Measurements from ENCODE around the gene ONECUT3. TPM values are rescaled to one million over a fixed set of nuclear protein-coding genes. Genes with fewer than 3 reads are reported as not detected.

The ONECUT3 gene
- total RNA-seq, 6 experiments from 2014 or later = not detected

GRCh38 chr19:1747285-1748114 is 5.8 kb upstream of the ONECUT3 start:
- peak overlapping the region; percentile 86 for H3K4me3 Mint-ChIP-seq
- peak; percentile 98 for DNase-seq
- H3K27ac Mint-ChIP-seq = peak overlapping the region; percentile 88
- no peaks in the 10 kb centered on the region for H3K9me3 Mint-ChIP-seq
- TF ChIP-seq CTCF (IDR thresholded peaks at IDR 0.05) = no peak
- H3K4me1 Mint-ChIP-seq (ENCODE audit: low read depth) = peaks cover 17% of the 10 kb centered on the region
- H3K36me3 Mint-ChIP-seq (ENCODE audit: low read depth) = no peaks in the 10 kb centered on the region
- H3K27me3 Mint-ChIP-seq (ENCODE audit: insufficient read depth) = peaks cover 29% of the 10 kb centered on the region

GRCh38 chr19:1748115-1748872 is 5.0 kb upstream of the ONECUT3 start:
- Mint-ChIP-seq H3K4me3 (peak overlapping the region; percentile 86), H3K9me3 (no peaks in the 10 kb centered on the region), H3K27me3 (ENCODE audit: insufficient read depth) (peaks cover 29% of the 10 kb centered on the region), H3K4me1 (ENCODE audit: low read depth) (peaks cover 17% of the 10 kb centered on the region), H3K36me3 (ENCODE audit: low read depth) (no peaks in the 10 kb centered on the region), H3K27ac (peak overlapping the region; percentile 88)
- TF ChIP-seq CTCF (IDR thresholded peaks at IDR 0.05) = no peak
- DNase-seq = no peak

DNA sequence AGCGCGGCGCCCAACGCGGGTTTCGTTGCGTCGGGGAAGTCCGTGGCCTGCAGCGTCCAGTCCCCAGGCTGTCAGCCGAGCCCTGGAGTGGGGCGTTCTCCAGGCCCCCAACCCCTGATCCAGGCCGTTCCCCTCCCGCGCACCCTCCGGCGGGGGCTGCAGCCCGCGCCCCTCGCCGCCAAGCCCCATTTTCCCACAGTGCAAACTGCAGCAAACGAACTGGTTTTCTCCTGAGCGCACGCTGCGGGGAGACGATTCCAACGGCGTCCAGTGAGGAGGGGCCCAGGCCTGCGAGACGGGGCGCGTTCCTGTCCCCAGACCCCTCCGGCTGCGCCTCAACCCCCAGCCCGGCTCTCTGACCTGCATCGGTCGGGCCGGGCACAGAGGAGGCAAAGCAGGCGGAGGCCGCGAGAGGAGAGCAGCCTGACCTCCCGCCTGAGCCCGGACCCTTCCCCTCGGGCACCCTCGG is 4.4 kb upstream of the ONECUT3 start:
- no peak for TF ChIP-seq CTCF (IDR thresholded peaks at IDR 0.05)
- Mint-ChIP-seq H3K4me3 (no peak overlapping the region), H3K27ac (no peak overlapping the region), H3K27me3 (ENCODE audit: insufficient read depth) (peaks cover 27% of the 10 kb centered on the region), H3K36me3 (ENCODE audit: low read depth) (no peaks in the 10 kb centered on the region), H3K9me3 (no peaks in the 10 kb centered on the region), H3K4me1 (ENCODE audit: low read depth) (peaks cover 17% of the 10 kb centered on the region)
- DNase-seq = no peak

DNA sequence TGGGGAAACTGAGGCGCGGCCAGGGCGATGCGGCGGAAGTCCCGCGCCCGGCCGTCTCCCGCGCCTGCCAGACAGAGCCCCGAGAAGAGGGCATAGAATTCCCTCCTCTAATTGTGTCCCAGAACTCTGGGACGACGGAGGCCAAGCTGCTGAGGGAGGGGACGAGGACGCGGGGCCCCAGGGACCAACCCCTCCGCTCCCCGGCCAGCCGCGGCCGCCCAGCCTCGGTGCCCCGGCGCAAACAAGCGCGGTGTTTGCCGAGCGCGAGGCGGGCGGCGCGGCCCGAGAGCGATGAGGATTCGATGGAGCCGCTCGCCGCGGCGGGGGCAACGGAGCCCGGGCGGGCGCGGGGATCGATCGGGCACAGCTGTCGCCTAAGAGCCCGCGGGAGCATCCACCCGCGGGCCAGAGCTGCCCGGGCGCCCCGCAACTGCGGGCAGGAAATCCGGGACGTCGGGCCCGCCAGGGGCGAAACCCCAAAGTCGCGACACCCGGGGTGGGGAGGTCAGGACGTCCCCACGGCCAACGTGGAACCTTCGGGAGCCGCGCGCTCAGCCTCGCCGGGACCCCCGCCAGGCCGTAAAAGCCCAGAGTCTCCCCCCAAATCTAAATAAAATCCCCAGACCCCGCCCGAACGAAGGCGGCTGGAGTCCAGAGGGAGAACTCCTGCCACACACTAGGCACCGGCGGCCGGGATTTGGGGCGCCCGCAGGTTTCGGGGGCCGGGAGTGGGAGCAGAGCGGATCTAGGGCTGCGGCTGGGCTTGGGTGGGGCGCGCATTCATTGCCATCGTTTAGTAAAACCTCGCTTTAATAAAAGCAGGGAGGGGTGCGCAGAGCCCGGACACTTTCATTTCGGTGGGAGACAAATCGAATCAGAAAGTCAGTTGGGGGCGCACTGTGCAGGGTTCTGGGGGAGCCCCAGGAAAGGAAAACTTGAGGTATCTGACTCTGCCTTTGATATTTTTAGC is 3.6 kb upstream of the ONECUT3 start:
- H3K27ac Mint-ChIP-seq = no peak overlapping the region
- no peak for TF ChIP-seq CTCF (IDR thresholded peaks at IDR 0.05)
- no peaks in the 10 kb centered on the region for H3K36me3 Mint-ChIP-seq (ENCODE audit: low read depth)
- peak overlapping the region; percentile 61; the same call in 1 of the 2 replicates for H3K4me3 Mint-ChIP-seq
- no peaks in the 10 kb centered on the region for H3K9me3 Mint-ChIP-seq
- DNase-seq = no peak
- H3K27me3 Mint-ChIP-seq (ENCODE audit: insufficient read depth) = peaks cover 29% of the 10 kb centered on the region
- H3K4me1 Mint-ChIP-seq (ENCODE audit: low read depth) = peaks cover 17% of the 10 kb centered on the region

Measured in HFFc6 (cell line).